Measurements from ENCODE around the gene EIF5AL1.
"Not testable (repeated sequence)": the region's sequence is repeated elsewhere in the genome, so short reads cannot be mapped to it uniquely, and the experiment has no call there.

Gene EIF5AL1

GRCh38 chr10:79505328-79505727 is 7.0 kb upstream of the EIF5AL1 start:
- not testable (repeated sequence) for H3K79me2 ChIP-seq (ENCODE audit: insufficient read depth, low read length); H3K4me1 ChIP-seq (ENCODE audit: insufficient read depth, low read length, severe bottlenecking); H3K9ac ChIP-seq (ENCODE audit: low read length); H3K27me3 ChIP-seq (ENCODE audit: insufficient read depth, low read length); H3F3A ChIP-seq (ENCODE audit: insufficient read depth, low read length); H3K9me2 ChIP-seq (ENCODE audit: low read depth, low read length); H4K20me1 ChIP-seq (ENCODE audit: insufficient read depth, low read length); H3K4me2 ChIP-seq (ENCODE audit: low read length); H3K4me3 ChIP-seq (ENCODE audit: low read depth, low read length, poor library complexity, severe bottlenecking); H3K27ac ChIP-seq (ENCODE audit: low read depth, low read length, poor library complexity, severe bottlenecking); H3K9me3 ChIP-seq (ENCODE audit: low read length); H2AFZ ChIP-seq (ENCODE audit: low read length); H3K36me3 ChIP-seq (ENCODE audit: insufficient read depth, low read length)

DNA sequence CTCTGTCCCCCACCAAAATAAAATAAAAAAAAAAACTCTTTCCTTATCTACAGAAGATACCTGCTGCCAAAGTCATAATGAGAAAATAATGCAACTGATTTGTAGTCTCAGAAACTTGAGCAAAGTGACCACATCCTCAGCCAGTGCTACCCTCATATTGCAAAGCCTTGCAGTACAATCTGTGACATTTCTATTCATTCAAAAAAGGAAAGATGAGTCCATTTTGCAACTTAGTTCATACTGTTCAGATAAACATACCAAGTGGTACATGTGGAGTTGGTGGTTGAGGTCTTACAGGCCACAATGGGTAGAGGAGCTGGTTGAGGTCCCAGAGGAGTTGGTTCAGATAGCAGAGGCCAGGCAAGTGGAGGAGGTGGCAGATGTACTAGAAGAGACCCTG is 6.5 kb upstream of the EIF5AL1 start:
- H2AFZ ChIP-seq (ENCODE audit: low read length): no peak overlapping the region
- H4K20me1 ChIP-seq (ENCODE audit: insufficient read depth, low read length): no peaks in the 10 kb centered on the region
- H3K27ac ChIP-seq (ENCODE audit: low read depth, low read length, poor library complexity, severe bottlenecking): no peak overlapping the region
- no peaks in the 10 kb centered on the region for H3K4me1 ChIP-seq (ENCODE audit: insufficient read depth, low read length, severe bottlenecking)
- no peaks in the 10 kb centered on the region for H3K36me3 ChIP-seq (ENCODE audit: insufficient read depth, low read length)
- H3K9me3 ChIP-seq (ENCODE audit: low read length): no peaks in the 10 kb centered on the region
- no peak overlapping the region for H3K9ac ChIP-seq (ENCODE audit: low read length)
- TF ChIP-seq CTCF (IDR thresholded peaks at IDR 0.05; ENCODE audit: low read length): no peak
- TF ChIP-seq EZH2 (IDR thresholded peaks at IDR 0.05; ENCODE audit: borderline replicate concordance, low read length): no peak
- no peaks in the 10 kb centered on the region for H3K27me3 ChIP-seq (ENCODE audit: insufficient read depth, low read length)
- H3K4me2 ChIP-seq (ENCODE audit: low read length): no peak overlapping the region
- H3K9me2 ChIP-seq (ENCODE audit: low read depth, low read length): no peaks in the 10 kb centered on the region
- no peaks in the 10 kb centered on the region for H3K79me2 ChIP-seq (ENCODE audit: insufficient read depth, low read length)
- H3F3A ChIP-seq (ENCODE audit: insufficient read depth, low read length): no peaks in the 10 kb centered on the region
- no peak overlapping the region for H3K4me3 ChIP-seq (ENCODE audit: low read depth, low read length, poor library complexity, severe bottlenecking)

- H3K9ac ChIP-seq (ENCODE audit: low read length): no peak overlapping the region
- no peaks in the 10 kb centered on the region for H3K9me2 ChIP-seq (ENCODE audit: low read depth, low read length)
- no peaks in the 10 kb centered on the region for H3K79me2 ChIP-seq (ENCODE audit: insufficient read depth, low read length)
- H3K4me1 ChIP-seq (ENCODE audit: insufficient read depth, low read length, severe bottlenecking): no peaks in the 10 kb centered on the region
- no peaks in the 10 kb centered on the region for H3K36me3 ChIP-seq (ENCODE audit: insufficient read depth, low read length)
- H4K20me1 ChIP-seq (ENCODE audit: insufficient read depth, low read length): no peaks in the 10 kb centered on the region
- H3K27ac ChIP-seq (ENCODE audit: low read depth, low read length, poor library complexity, severe bottlenecking): no peak overlapping the region
- no peak overlapping the region for H2AFZ ChIP-seq (ENCODE audit: low read length)
- TF ChIP-seq EZH2 (IDR thresholded peaks at IDR 0.05; ENCODE audit: borderline replicate concordance, low read length): no peak
- H3K27me3 ChIP-seq (ENCODE audit: insufficient read depth, low read length): no peaks in the 10 kb centered on the region
- no peaks in the 10 kb centered on the region for H3K9me3 ChIP-seq (ENCODE audit: low read length)
- no peaks in the 10 kb centered on the region for H3F3A ChIP-seq (ENCODE audit: insufficient read depth, low read length)
- H3K4me2 ChIP-seq (ENCODE audit: low read length): no peak overlapping the region
- no peak overlapping the region for H3K4me3 ChIP-seq (ENCODE audit: low read depth, low read length, poor library complexity, severe bottlenecking)
Measured at GRCh38 chr10:79507440-79508167, 4.7 kb upstream of the EIF5AL1 start.

DNA sequence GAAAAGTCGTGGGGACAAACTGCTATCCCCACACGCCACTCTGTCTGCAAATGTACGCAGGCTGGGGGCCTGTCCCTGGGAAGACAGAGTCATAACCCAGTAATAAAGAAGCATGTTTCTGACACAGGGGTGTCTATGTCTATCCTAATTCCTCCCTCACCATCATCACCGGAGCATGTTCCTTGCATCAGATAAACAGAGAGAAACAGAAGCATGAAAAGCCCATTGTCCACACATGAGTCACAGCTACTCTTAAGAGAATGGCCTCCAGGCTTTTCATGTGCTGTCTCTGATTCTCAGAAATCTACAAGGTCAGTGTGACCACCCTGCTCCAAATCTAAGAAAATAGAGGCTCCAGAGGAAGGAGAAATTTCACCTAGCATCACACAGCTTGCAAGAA is 4.1 kb upstream of the EIF5AL1 start:
- H3K9me3 ChIP-seq (ENCODE audit: low read length); H3K4me1 ChIP-seq (ENCODE audit: insufficient read depth, low read length, severe bottlenecking); H3K9ac ChIP-seq (ENCODE audit: low read length); H3K4me2 ChIP-seq (ENCODE audit: low read length); H3K36me3 ChIP-seq (ENCODE audit: insufficient read depth, low read length); H3K79me2 ChIP-seq (ENCODE audit: insufficient read depth, low read length); H2AFZ ChIP-seq (ENCODE audit: low read length); H3F3A ChIP-seq (ENCODE audit: insufficient read depth, low read length); H3K4me3 ChIP-seq (ENCODE audit: low read depth, low read length, poor library complexity, severe bottlenecking); H3K9me2 ChIP-seq (ENCODE audit: low read depth, low read length); H3K27ac ChIP-seq (ENCODE audit: low read depth, low read length, poor library complexity, severe bottlenecking); H4K20me1 ChIP-seq (ENCODE audit: insufficient read depth, low read length); H3K27me3 ChIP-seq (ENCODE audit: insufficient read depth, low read length): not testable (repeated sequence)

DNA sequence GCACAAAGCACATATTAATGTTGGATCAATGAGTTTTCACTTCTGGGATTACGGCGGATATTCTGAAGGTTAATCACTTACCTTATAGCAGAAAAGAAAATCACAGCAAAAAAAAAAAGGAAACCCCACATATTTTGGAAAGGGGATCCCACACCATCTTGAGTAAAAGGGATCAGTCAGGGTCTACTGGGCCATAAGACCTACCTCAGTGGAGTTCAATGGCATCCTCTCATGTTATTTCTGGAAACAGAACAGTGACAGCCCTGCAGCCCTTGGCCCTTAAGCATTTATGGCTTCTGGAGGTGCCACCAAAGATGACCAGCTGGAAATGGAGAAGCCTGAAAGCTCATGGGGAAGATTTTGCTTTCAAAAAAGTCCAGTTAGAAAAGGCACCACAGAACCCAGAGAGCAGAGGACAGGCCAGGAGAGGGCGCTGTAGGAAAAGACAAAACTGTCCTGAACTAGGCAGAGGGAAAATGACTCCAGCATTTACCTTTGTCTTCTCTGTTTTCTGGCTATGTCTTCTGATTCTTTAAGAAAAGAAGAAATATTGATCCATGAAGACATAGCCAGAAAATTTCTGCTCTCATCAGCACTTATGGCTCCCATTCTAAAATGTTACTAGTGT is 2.9 kb upstream of the EIF5AL1 start:
- not testable (repeated sequence) for H3K4me2 ChIP-seq (ENCODE audit: low read length); H2AFZ ChIP-seq (ENCODE audit: low read length); H3K4me1 ChIP-seq (ENCODE audit: insufficient read depth, low read length, severe bottlenecking); H4K20me1 ChIP-seq (ENCODE audit: insufficient read depth, low read length); H3F3A ChIP-seq (ENCODE audit: insufficient read depth, low read length); H3K9me3 ChIP-seq (ENCODE audit: low read length); H3K27me3 ChIP-seq (ENCODE audit: insufficient read depth, low read length); H3K9me2 ChIP-seq (ENCODE audit: low read depth, low read length); H3K4me3 ChIP-seq (ENCODE audit: low read depth, low read length, poor library complexity, severe bottlenecking); H3K36me3 ChIP-seq (ENCODE audit: insufficient read depth, low read length); H3K27ac ChIP-seq (ENCODE audit: low read depth, low read length, poor library complexity, severe bottlenecking); H3K79me2 ChIP-seq (ENCODE audit: insufficient read depth, low read length); H3K9ac ChIP-seq (ENCODE audit: low read length)

DNA sequence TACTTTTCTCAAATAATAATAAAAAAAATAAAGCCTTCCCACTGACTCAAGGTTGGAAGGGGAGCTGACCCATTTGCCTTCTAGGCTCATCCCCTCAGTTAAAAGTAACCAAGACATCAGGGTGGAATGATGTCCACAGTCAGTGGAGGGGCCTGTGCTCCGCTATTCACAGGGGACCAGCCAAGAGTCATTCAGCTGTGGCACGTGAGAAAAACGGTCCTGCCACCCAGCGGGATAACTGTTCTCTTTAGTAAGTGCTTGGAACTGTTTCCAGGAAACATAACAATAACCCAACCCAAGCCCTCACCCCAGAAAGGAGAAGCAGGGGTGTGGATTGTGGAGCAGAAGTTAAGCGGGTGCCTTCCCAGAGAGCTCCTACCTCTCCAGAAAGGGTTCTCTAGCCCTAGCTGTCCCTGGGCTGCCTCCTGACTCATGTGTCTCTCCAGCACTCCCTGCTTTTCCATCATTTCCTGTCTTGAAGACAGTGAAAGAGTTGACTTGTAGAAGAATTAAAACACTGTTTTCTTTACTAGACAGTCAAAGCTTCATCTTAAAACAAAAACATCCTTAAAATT is 2.3 kb upstream of the EIF5AL1 start:
- H4K20me1 ChIP-seq (ENCODE audit: insufficient read depth, low read length); H3F3A ChIP-seq (ENCODE audit: insufficient read depth, low read length); H3K9me2 ChIP-seq (ENCODE audit: low read depth, low read length); H3K4me3 ChIP-seq (ENCODE audit: low read depth, low read length, poor library complexity, severe bottlenecking); H3K4me1 ChIP-seq (ENCODE audit: insufficient read depth, low read length, severe bottlenecking); H3K4me2 ChIP-seq (ENCODE audit: low read length); H3K36me3 ChIP-seq (ENCODE audit: insufficient read depth, low read length); H3K9me3 ChIP-seq (ENCODE audit: low read length); H2AFZ ChIP-seq (ENCODE audit: low read length); H3K79me2 ChIP-seq (ENCODE audit: insufficient read depth, low read length); H3K9ac ChIP-seq (ENCODE audit: low read length); H3K27me3 ChIP-seq (ENCODE audit: insufficient read depth, low read length); H3K27ac ChIP-seq (ENCODE audit: low read depth, low read length, poor library complexity, severe bottlenecking): not testable (repeated sequence)

Data from OCI-LY1 (cell line).